NCI-H1417 treated with DMSO at 0.1 percent for 48 hours (cell line): ENCODE results near the gene DOCK1.

Source experiments
- DNase-seq: peaks from one replicate; lab custom pipeline; 2025; lab: John Stamatoyannopoulos, UW

DOCK1 gene

GRCh38 chr10:127088908-127089307, 183.7 kb downstream of the DOCK1 start:
- DNase-seq, result no peak

GRCh38 chr10:127089446-127089845, 184.2 kb downstream of the DOCK1 start:
- no peak for DNase-seq

- no peak for DNase-seq
Measured at GRCh38 chr10:127090138-127090537, 184.9 kb downstream of the DOCK1 start.

- DNase-seq, result no peak
Measured at GRCh38 chr10:127091354-127091753, 186.1 kb downstream of the DOCK1 start.

GRCh38 chr10:127092916-127093315, 187.7 kb downstream of the DOCK1 start:
- no peak for DNase-seq

- no peak for DNase-seq
Measured at GRCh38 chr10:127094984-127095383, 189.8 kb downstream of the DOCK1 start.

- no peak for DNase-seq
Measured at GRCh38 chr10:127100983-127101615, 195.9 kb downstream of the DOCK1 start.

GRCh38 chr10:127102176-127102575, 196.9 kb downstream of the DOCK1 start:
- no peak for DNase-seq

GRCh38 chr10:127115100-127115499, 209.9 kb downstream of the DOCK1 start:
- no peak for DNase-seq

GRCh38 chr10:127117125-127117524, 211.9 kb downstream of the DOCK1 start:
- no peak for DNase-seq

- no peak for DNase-seq
Measured at GRCh38 chr10:127118034-127118433, 212.8 kb downstream of the DOCK1 start.

GRCh38 chr10:127119936-127120335, 214.7 kb downstream of the DOCK1 start:
- DNase-seq, result no peak

- no peak for DNase-seq
Measured at GRCh38 chr10:127122831-127123230, 217.6 kb downstream of the DOCK1 start.

GRCh38 chr10:127123626-127124025, 218.4 kb downstream of the DOCK1 start:
- DNase-seq, result no peak

GRCh38 chr10:127125331-127125730, 220.1 kb downstream of the DOCK1 start:
- no peak for DNase-seq

- no peak for DNase-seq
Measured at GRCh38 chr10:127127822-127128221, 222.6 kb downstream of the DOCK1 start.

- no peak for DNase-seq
Measured at GRCh38 chr10:127129104-127129503, 223.9 kb downstream of the DOCK1 start.

- no peak for DNase-seq
Measured at GRCh38 chr10:127132451-127132850, 227.2 kb downstream of the DOCK1 start.

GRCh38 chr10:127133225-127133624, 228.0 kb downstream of the DOCK1 start:
- DNase-seq, result no peak

GRCh38 chr10:127133672-127134500, 228.7 kb downstream of the DOCK1 start:
- DNase-seq, result no peak

GRCh38 chr10:127135844-127136577, 230.8 kb downstream of the DOCK1 start:
- no peak for DNase-seq

- DNase-seq, result no peak
Measured at GRCh38 chr10:127137391-127137790, 232.2 kb downstream of the DOCK1 start.

GRCh38 chr10:127142136-127142535, 236.9 kb downstream of the DOCK1 start:
- no peak for DNase-seq
